Stimulated activated naive B cell treated with anti-CD40 and anti-IgM and Interleukin-4, amounts not matched to agents 10 μg/mL and 1 μg/mL and 100 μg/mL, for 72 hours (primary cell): ENCODE data around the gene TREM2.

ENCODE experiments used
- ATAC-seq, 2 donors: fragments of 150-1000 bp; cut with Tn5 transposase; replicated peaks; 2 replicates each; pipeline ENCODE4 v1.10.0; 2021; ENCODE audit warnings: moderate library complexity in 1 of 2
- DNase-seq: peaks from one replicate; pipeline ENCODE4 v3.0.0; 2021
- H3K27ac Mint-ChIP-seq: one replicate; pipeline ENCODE4 v1.8.0; 2022; ENCODE audit warnings: mild to moderate bottlenecking, mixed read lengths
- H3K27me3 Mint-ChIP-seq, 2 donors: one replicate each; pipeline ENCODE4 v1.8.0; 2022; ENCODE audit warnings: mixed read lengths in 2 of 2
- H3K36me3 Mint-ChIP-seq, 2 donors: one replicate each; pipeline ENCODE4 v1.8.0; 2022; ENCODE audit warnings: mixed read lengths in 2 of 2, mild to moderate bottlenecking in 1 of 2
- H3K4me1 Mint-ChIP-seq, 2 donors: one replicate each; pipeline ENCODE4 v1.8.0; 2022; ENCODE audit warnings: mixed read lengths in 2 of 2, mild to moderate bottlenecking in 1 of 2
- H3K4me3 Mint-ChIP-seq, 2 donors: one replicate each; pipeline ENCODE4 v1.8.0; 2022; ENCODE audit warnings: mild to moderate bottlenecking in 2 of 2, mixed read lengths in 2 of 2, moderate library complexity in 1 of 2
- H3K9me3 Mint-ChIP-seq, 2 donors: one replicate each; pipeline ENCODE4 v1.8.0; 2022; ENCODE audit warnings: mixed read lengths in 2 of 2, mild to moderate bottlenecking in 1 of 2

Gene TREM2

DNA sequence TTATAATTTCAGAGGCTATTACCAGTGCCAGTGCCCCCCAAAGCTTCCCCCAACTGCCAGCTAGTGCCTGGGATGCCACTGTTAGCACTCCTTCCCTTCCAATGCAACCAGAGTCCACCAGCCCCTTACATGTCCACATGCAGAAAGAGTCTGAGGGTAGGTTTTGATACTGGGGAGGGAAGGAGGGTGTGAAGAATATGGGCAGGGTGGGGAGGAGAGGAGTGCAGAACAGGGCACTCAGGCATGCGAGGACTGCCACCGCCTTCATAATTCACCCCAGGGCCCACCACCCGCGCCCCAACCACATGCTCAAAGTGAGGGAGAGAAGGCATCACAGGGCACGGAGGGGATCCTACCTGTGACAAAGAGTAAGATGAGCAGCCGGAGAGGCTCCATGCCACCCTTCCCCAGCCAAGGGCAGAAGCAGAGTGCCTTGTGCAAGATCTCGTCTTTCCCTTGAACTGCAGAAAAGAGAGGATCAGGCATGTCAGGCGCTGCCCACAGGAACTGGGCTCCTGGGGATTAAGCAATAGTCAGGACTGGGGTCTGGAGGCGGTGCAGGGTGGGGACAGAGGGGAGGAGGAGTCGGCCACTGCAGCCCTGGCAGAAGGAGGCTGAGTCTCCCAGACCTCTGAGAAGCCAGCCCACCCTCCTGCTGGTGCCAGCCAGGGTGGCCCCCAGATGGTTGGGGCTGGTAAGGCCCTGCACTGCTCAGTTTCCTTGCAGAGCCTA is at the start of gene TREM2:
Gene TREM2 (minus strand): TSS at position 430 of the 732 bp plus-strand sequence. CDS start 34 bp downstream, at position 396.
- Mint-ChIP-seq H3K36me3 (no peaks in the 10 kb centered on the region), H3K4me3 (peak within 1 kb of the TSS in 1 of 2 donors; percentile 45), H3K4me1 (peaks cover 23 to 39% of the 10 kb centered on the region in 2 donors), H3K27me3 (peaks cover 16 to 18% of the 10 kb centered on the region in 2 donors), H3K9me3 (no peaks in the 10 kb centered on the region), H3K27ac (no peak within 1 kb of the TSS)
- DNase-seq: no peak
- ATAC-seq: no peak

DNA sequence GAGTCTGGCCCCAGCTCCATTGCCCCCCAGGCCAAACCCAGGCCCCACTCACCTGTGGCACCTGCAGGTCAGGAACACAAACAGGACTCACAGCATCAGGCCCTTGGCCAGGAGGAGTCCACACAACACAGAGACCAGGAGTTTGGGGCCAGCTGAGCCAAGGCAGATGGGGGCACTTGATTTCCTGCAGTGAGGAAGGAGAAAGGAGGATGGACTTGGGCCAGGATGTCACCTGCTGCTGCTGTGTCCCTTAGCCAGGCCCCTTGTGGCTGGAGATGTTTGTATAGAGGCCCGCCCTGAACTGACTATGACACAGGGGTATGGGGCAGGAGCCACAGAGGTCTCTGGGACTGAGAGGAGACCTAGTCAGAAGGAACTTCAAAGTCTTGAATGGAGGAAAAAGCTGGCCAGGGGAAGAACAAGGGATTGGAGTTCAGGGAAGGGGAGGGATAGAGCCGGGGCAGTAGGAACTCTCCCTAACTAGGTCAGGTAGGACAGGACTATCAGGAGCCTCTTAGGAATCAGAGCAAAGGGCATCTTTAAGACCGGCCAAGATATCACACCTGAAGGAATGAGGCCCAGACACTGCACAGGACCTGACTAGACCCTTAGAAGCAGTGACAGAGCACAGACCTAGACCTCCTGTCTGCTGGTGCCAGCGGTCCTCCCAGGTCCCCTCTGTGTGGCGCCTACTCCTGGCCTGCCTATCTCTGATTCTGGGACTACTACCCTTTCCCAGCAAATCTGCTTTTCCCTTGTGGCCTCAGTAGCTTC is 46.8 kb upstream of the TREM2 start:
- Mint-ChIP-seq H3K27me3 (no peaks in the 10 kb centered on the region), H3K36me3 (peaks cover 11 to 24% of the 10 kb centered on the region in 2 donors), H3K9me3 (peaks cover 20 to 24% of the 10 kb centered on the region in 2 donors), H3K4me1 (peaks cover 29 to 49% of the 10 kb centered on the region in 2 donors), H3K27ac (peak overlapping the region; percentile 97), H3K4me3 (no peak overlapping the region)
- DNase-seq (no peak), ATAC-seq (peak in 1 of 2 donors; percentile 33)

DNA sequence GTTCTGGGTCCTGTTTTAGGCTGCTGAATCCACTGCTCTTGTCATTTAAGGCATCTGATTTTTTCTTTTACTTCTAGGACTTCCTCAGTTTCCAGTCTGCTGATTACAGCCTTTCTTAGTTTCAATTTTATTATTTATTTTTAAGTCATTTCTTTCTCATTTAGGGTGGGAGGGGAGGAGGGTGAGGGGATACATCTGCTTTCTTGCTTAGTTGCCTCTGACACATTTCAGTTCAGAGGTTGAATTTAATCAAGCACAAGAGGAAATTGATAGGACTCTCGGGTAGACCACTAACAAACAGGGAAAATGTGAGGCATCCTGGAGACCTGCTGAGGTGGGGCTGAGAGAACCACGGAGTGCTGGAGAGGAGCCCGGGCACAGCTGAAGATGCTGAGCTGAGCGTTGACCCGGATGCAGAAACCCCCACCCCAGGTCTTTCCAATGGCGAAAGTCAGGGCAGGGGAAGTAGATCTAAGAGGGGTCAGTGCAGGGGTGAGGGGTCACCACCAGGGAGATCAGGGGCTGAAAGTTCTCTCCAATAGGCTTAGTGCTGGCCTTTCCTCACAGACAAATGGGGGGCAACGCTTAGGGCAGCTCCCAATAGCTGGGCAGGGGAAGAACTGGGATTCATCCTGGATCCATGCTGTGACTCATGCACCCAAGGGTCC is 45.7 kb upstream of the TREM2 start:
- H3K36me3 Mint-ChIP-seq: peaks cover 2 to 17% of the 10 kb centered on the region in 2 donors
- DNase-seq: no peak
- peak; percentile 87 to 90 for ATAC-seq
- H3K4me3 Mint-ChIP-seq: peak overlapping the region; percentile 75 to 81
- no peaks in the 10 kb centered on the region for H3K27me3 Mint-ChIP-seq
- H3K4me1 Mint-ChIP-seq: peaks cover 30 to 49% of the 10 kb centered on the region in 2 donors
- peak overlapping the region; percentile 97 for H3K27ac Mint-ChIP-seq
- peaks cover 14 to 16% of the 10 kb centered on the region in 2 donors for H3K9me3 Mint-ChIP-seq

DNA sequence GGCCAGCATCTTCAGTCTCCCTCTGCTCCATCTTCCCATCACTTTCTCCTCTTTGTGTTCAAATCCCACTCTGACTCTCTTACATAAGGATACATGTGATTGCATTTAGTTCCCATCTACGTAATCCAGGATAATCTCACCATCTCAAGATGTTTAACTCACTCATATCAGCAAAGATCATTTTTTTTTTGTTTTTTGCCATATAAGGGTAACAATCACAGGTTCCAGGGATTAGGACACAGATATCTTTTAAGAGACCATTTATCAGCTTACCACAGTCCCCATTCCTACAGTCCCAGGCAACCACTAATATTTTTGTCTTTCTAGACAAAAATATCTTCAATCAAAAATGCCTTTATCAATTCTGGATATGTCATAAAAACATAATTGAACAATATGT is 41.2 kb upstream of the TREM2 start:
- Mint-ChIP-seq H3K4me1 (peaks cover 47 to 66% of the 10 kb centered on the region in 2 donors), H3K27me3 (no peaks in the 10 kb centered on the region), H3K36me3 (peaks cover 9 to 21% of the 10 kb centered on the region in 2 donors), H3K27ac (peak overlapping the region; percentile 6), H3K4me3 (no peak overlapping the region), H3K9me3 (peaks cover 14 to 19% of the 10 kb centered on the region in 2 donors)
- DNase-seq: no peak
- ATAC-seq: no peak

- DNase-seq (no peak), ATAC-seq (peak; percentile 26 to 29)
- Mint-ChIP-seq H3K36me3 (peaks cover 20 to 21% of the 10 kb centered on the region in 2 donors), H3K4me1 (peaks cover 44 to 66% of the 10 kb centered on the region in 2 donors), H3K27ac (peak overlapping the region; percentile 85), H3K4me3 (peak overlapping the region; percentile 79 to 95), H3K9me3 (peaks cover 7 to 10% of the 10 kb centered on the region in 2 donors), H3K27me3 (no peaks in the 10 kb centered on the region)
Measured at GRCh38 chr6:41201764-41202173, 38.9 kb upstream of the TREM2 start.

GRCh38 chr6:41200901-41201763 is 38.2 kb upstream of the TREM2 start, which contains the start of gene TREML2:
TREML2 (minus strand) TSS chr6:41201149; CDS start chr6:41201008, 141 bp downstream.
- peak within 1 kb of the TSS; percentile 79 to 95 for H3K4me3 Mint-ChIP-seq
- no peaks in the 10 kb centered on the region for H3K27me3 Mint-ChIP-seq

DNA sequence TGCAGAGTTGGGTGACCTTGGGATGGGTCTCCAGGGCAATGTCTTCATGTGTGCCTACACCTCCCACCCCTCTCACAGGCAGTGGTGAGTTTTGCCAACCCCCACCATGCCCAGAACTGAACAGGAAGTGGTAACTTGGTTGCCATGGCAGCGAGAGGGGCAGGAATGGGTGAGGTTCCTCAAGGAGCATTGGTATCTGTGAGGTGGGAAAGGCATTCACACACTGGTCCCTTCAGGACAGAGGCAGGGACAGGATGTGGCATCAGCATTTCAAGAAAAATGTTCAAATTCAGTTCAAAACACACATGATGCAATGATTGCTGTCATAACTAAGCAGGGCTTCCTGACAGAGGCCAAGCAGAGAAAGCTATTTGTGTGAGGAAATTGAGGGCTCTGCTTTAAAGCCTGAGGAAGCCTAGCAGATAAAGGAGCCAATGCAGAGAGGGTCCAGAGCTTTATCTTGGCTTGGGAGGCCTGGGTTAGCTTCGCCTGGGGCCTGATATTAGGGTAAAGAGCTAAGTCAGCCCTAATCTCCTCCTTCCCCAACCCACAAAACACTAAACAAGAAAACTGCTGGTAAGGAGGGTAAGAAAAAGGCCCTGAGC is 37.5 kb upstream of the TREM2 start:
- no peak for DNase-seq
- H3K36me3 Mint-ChIP-seq: peaks cover 30 to 32% of the 10 kb centered on the region in 2 donors
- H3K27ac Mint-ChIP-seq: peak overlapping the region; percentile 85
- peak; percentile 14 to 33 for ATAC-seq
- H3K27me3 Mint-ChIP-seq: no peaks in the 10 kb centered on the region
- peaks cover 54 to 78% of the 10 kb centered on the region in 2 donors for H3K4me1 Mint-ChIP-seq
- H3K9me3 Mint-ChIP-seq: peaks cover 4 to 8% of the 10 kb centered on the region in 2 donors
- H3K4me3 Mint-ChIP-seq: peak overlapping the region; percentile 79 to 95

More at GRCh38 chr6:41200901-41201763, 38.2 kb upstream of the TREM2 start, which contains the start of gene TREML2:
- DNase-seq (peak; percentile 69), ATAC-seq (peak; percentile 86 to 90)
- Mint-ChIP-seq H3K27ac (peak within 1 kb of the TSS; percentile 85), H3K4me1 (peaks cover 48 to 71% of the 10 kb centered on the region in 2 donors), H3K9me3 (peaks cover 6 to 10% of the 10 kb centered on the region in 2 donors), H3K36me3 (peaks cover 25 to 26% of the 10 kb centered on the region in 2 donors)

DNA sequence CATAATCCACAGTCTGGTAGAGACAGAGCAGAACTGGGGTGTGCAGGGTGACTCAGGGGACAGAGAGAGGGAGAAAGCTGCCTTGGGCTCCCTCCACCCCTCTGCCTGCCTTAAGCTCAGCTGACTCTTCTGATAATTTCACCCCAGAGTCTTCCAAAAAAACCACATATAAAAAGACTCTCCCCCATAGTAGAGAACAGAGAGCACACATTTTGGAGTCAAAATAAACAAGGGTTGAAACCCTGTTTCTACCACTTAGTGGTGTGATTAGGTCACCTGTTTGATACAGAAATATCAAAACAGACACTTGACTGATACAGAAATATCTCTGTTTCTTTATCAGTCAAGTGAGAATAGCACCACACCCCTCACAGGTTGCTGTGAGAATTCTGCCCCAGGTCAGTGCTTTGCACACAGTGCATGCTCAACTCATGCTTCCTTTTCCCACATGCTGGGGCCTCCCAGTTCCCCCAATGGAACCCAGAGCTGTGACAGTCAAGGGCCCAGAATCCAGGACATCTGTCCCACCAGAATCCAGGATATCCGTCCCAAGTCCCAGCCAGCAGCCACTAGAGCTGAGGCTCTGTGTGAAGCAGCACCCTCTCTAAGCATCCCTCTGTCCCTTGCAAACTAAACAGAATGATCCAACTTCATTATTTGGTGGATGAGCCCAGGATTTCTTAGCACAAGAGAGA is 36.8 kb upstream of the TREM2 start:
- peaks cover 36 to 37% of the 10 kb centered on the region in 2 donors for H3K36me3 Mint-ChIP-seq
- H3K4me1 Mint-ChIP-seq: peaks cover 61 to 85% of the 10 kb centered on the region in 2 donors
- no peak for DNase-seq
- no peaks in the 10 kb centered on the region for H3K27me3 Mint-ChIP-seq
- peaks cover 0 to 5% of the 10 kb centered on the region in 2 donors for H3K9me3 Mint-ChIP-seq
- peak overlapping the region; percentile 85 for H3K27ac Mint-ChIP-seq
- peak overlapping the region; percentile 79 to 95 for H3K4me3 Mint-ChIP-seq
- peak; percentile 23 to 26 for ATAC-seq

- peak overlapping the region in 1 of 2 donors; percentile 0 for H3K4me3 Mint-ChIP-seq
- peak overlapping the region; percentile 37 for H3K27ac Mint-ChIP-seq
- no peaks in the 10 kb centered on the region for H3K27me3 Mint-ChIP-seq
- peaks cover 56 to 58% of the 10 kb centered on the region in 2 donors for H3K36me3 Mint-ChIP-seq
- H3K9me3 Mint-ChIP-seq: no peaks in the 10 kb centered on the region
- DNase-seq (no peak), ATAC-seq (no peak)
- peaks cover 74 to 99% of the 10 kb centered on the region in 2 donors for H3K4me1 Mint-ChIP-seq
Measured at GRCh38 chr6:41197234-41197633, 34.3 kb upstream of the TREM2 start.

- Mint-ChIP-seq H3K36me3 (peaks cover 74 to 79% of the 10 kb centered on the region in 2 donors), H3K9me3 (peaks cover 2 to 3% of the 10 kb centered on the region in 2 donors), H3K27me3 (no peaks in the 10 kb centered on the region), H3K27ac (peak overlapping the region; percentile 9), H3K4me3 (no peak overlapping the region), H3K4me1 (peaks cover 60 to 80% of the 10 kb centered on the region in 2 donors)
- no peak for DNase-seq
- no peak for ATAC-seq
Measured at GRCh38 chr6:41194386-41194785, 31.5 kb upstream of the TREM2 start.

DNA sequence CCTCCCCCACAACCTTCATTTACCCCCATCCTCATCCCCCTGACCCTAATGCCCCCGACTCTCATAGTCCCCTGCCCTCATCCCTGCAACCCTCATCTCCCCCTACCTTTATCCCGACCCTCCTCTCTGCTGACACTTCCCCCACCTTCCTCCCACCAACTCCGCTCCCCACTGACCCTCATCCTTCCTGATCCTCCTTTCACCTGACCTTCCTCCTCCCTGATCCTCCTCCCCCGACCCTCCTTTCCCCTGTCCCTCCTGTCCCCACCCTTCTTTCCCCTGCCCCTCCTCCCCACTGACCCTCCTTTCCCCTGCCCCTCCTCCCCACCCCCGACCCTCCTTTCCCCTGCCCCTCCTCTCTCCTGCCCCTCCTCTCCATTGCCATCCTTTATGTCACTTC is 31.0 kb upstream of the TREM2 start:
- Mint-ChIP-seq H3K4me1 (peaks cover 59 to 77% of the 10 kb centered on the region in 2 donors), H3K27me3 (no peaks in the 10 kb centered on the region), H3K27ac (no peak overlapping the region), H3K4me3 (no peak overlapping the region), H3K36me3 (peaks cover 73 to 80% of the 10 kb centered on the region in 2 donors), H3K9me3 (peaks cover 3% of the 10 kb centered on the region in 2 donors)
- no peak for ATAC-seq
- DNase-seq: no peak

- Mint-ChIP-seq H3K4me1 (peaks cover 63 to 77% of the 10 kb centered on the region in 2 donors), H3K27ac (peak overlapping the region; percentile 73), H3K27me3 (no peaks in the 10 kb centered on the region), H3K36me3 (peaks cover 73 to 80% of the 10 kb centered on the region in 2 donors), H3K9me3 (peaks cover 3% of the 10 kb centered on the region in 2 donors), H3K4me3 (no peak overlapping the region)
- ATAC-seq (peak in 1 of 2 donors; percentile 16), DNase-seq (no peak)
Measured at GRCh38 chr6:41193171-41193734, 30.3 kb upstream of the TREM2 start.
